Activated CD4-positive, alpha-beta T cell treated with anti-CD3 and anti-CD28 coated beads, Interleukin-2, amount 50 U/mL, for 16 hours (primary cell): ENCODE measurements around the gene PRKCH.
A peak's percentile ranks its signal among the peaks of the same experiment; 100 is the strongest.

Source experiments
- DNase-seq: peaks from one replicate; pipeline ENCODE4 v3.0.0-alpha.2; 2020

The PRKCH gene

GRCh38 chr14:61574514-61574807 is 253.1 kb downstream of the PRKCH start:
- DNase-seq: no peak

GRCh38 chr14:61575126-61575525 is 253.7 kb downstream of the PRKCH start:
- no peak for DNase-seq

- no peak for DNase-seq
Observed at GRCh38 chr14:61575551-61576150, 254.3 kb downstream of the PRKCH start.

- no peak for DNase-seq
Observed at GRCh38 chr14:61577506-61577931, 256.1 kb downstream of the PRKCH start.

- peak; percentile 61 for DNase-seq
Observed at GRCh38 chr14:61578745-61579144, 257.4 kb downstream of the PRKCH start.

GRCh38 chr14:61581340-61581739 is 260.0 kb downstream of the PRKCH start:
- no peak for DNase-seq

GRCh38 chr14:61581955-61582615 is 260.7 kb downstream of the PRKCH start:
- no peak for DNase-seq

GRCh38 chr14:61582815-61583214 is 261.4 kb downstream of the PRKCH start:
- DNase-seq: no peak

- DNase-seq: no peak
Observed at GRCh38 chr14:61584331-61584741, 263.0 kb downstream of the PRKCH start.

GRCh38 chr14:61585598-61586543 is 264.5 kb downstream of the PRKCH start:
- DNase-seq: no peak

- no peak for DNase-seq
Observed at GRCh38 chr14:61586544-61587055, 265.2 kb downstream of the PRKCH start.

GRCh38 chr14:61587081-61587713 is 265.8 kb downstream of the PRKCH start:
- DNase-seq: no peak

GRCh38 chr14:61588419-61588901 is 267.1 kb downstream of the PRKCH start:
- no peak for DNase-seq

- no peak for DNase-seq
Observed at GRCh38 chr14:61589691-61590581, 268.6 kb downstream of the PRKCH start.

- DNase-seq: no peak
Observed at GRCh38 chr14:61591862-61592261, 270.5 kb downstream of the PRKCH start.

GRCh38 chr14:61593330-61593729 is 272.0 kb downstream of the PRKCH start:
- DNase-seq: no peak

- no peak for DNase-seq
Observed at GRCh38 chr14:61596990-61597389, 275.6 kb downstream of the PRKCH start.

GRCh38 chr14:61598980-61599379 is 277.6 kb downstream of the PRKCH start:
- DNase-seq: peak; percentile 56

- DNase-seq: no peak
Observed at GRCh38 chr14:61599942-61600341, 278.6 kb downstream of the PRKCH start.
